G401 (cell line): Measurements from ENCODE around the gene DNAAF8. TPM values are rescaled to one million over a fixed set of nuclear protein-coding genes. Genes with fewer than 3 reads are reported as not detected.
A peak's percentile ranks its signal among the peaks of the same experiment; 100 is the strongest.

Experiments
- DNase-seq: peaks from one replicate; pipeline ENCODE4 v3.0.0-alpha.2; 2015; ENCODE audit warnings: low spot score
- in situ Hi-C: cut with HindIII; loops from 2 replicates; pipeline ENCODE4 v1.10.0; 2016; ENCODE audit warnings: low sequenced_read_pairs, mixed read lengths
- total RNA-seq: library from RNA; depleted of rRNA; stranded (reverse); fragments of >200 nt; shearing (Covaris generic); gene quantifications from 2 replicates; pipeline ENCODE4 v1.2.3, GENCODE V29; 2014

DNAAF8 gene
- total RNA-seq, 1 experiment from 2014 or later: not detected

DNA sequence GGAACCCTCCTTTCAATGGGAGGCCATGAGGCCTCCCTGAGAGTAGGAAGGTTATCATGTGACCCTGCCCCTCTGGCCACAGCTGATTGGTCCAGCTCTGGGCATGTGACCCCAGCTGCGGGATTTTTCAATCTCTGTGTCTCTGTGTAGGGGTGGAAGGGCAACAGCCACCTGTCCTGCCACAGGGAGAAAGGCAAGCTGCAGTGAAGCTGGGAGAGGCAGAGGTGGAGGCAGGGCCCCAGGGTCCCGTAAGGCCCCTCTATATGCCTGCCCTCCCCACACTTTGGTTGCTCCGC, 10.9 kb downstream of the DNAAF8 start:
- no peak for DNase-seq
- in situ Hi-C loops: no loop called here

DNA sequence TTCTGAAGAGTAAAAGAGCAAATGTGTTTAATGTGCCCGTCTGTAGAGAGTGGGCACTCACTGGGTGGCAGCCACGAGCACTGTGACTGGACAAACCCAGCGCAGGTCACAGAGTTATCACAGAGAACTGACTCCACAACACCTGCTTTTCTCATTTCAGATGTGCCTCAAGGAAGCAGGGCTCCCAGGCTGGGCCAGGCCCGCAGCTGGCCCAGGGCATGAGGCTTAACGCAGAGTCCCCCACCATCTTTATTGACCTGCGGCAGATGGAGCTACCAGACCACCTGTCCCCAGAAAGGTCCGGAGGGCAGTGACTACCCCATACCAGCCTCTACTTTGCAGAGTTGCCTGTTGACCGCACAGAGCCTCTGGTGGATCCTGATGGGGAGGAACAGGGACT, 11.9 kb downstream of the DNAAF8 start:
- in situ Hi-C loops: no loop called here
- DNase-seq: no peak

DNA sequence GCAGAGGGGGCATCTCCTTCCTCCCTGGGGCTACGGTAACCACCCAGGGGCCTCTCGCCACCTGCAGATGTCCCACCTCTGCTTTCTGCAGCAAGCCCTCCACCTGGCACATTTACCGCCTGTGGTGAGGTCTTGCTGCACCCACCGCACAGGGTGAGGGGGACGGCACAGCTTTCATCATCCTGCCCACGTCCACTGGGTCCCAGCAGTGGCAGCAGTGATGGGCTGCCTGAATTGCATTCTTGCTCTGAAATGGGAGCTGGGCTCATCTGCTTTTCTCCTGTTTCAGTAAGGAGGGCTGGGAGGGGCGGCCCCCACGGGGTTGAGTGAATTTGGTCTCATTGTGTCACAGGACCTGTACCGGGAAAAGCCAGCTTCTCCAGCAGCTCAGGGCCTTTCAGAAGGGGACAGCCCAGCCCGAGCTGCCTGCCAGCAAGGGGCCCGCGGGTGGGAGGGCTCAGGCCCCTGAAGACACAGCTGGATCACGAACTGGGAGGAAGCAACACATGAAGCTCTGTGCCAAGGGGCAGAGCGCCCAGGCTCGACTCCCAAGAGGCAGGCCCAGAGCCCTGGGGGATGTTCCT, 12.7 kb downstream of the DNAAF8 start:
- DNase-seq: no peak
- in situ Hi-C loops: no loop called here

DNA sequence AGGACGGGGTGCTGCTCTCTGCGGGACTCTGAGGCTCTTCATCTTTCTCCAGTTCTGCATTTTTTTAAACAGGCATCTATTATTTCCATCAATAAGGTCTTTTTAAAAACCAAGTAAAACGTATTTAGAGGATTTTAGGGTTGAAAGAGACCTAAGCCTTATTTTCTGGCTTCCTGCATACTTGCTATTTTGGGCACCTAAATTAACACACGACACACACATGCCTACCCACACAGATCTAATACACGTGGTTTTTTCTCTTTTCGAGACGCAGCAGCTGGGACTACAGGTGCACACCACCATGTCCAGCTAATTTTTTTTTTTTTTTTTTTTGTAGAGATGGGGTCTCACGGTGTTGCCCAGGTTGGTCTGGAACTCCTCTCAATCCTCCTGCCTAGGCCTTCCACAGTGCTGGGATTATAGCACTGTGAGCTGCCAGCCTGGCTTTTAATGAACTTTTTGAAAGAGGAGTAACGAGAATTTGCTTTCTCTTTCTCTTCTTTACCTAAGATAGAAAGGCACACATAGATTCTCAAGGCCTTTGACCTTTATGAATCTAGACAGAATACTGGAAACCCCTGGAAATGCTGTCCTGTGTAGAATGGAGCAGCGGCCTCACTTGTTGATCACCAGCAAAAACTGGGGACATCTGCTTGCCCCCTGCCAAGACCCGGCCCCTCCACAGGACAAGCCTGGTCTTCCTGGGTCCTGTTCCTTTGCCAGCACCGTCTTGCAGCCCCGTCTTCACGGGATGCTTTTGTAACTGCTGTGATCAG, 13.8 kb downstream of the DNAAF8 start:
- no peak for DNase-seq
- in situ Hi-C loops: no loop called here

DNA sequence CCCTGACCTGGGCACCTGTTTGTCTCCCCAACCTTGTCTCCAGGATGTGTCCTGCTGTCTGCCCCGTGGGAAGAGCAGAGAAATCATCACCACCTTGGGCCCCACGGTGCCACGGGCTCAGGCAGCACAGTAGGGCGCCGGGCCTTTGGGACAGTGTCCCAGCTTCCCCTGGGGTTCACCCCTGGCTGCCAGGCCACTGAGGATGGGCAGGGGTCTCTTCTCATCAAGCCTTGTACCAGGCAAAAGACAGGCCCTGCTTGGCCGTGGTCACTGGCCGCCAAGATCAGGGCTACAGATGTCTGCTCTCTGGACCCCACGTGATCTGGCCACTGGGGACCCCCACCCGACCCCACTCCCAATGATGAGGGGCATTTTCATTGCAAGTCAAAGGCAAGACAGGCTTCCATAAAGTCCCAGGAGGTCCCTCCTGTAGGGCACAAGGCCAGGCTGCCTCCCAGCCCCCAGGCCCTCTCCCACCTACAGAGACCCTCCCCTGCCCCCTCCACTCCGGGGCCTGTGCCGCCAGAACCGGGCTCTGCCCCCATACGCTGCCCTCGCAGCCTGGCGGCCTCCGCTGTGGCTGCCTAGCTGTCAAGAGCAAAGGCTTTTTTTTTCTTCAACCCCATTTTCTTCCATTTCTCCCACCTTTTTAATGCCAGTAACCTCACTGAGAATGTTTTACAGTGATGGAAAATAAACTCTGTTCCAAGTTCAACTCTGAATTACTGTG, 14.5 kb downstream of the DNAAF8 start:
- in situ Hi-C loops: no loop called here
- no peak for DNase-seq

DNA sequence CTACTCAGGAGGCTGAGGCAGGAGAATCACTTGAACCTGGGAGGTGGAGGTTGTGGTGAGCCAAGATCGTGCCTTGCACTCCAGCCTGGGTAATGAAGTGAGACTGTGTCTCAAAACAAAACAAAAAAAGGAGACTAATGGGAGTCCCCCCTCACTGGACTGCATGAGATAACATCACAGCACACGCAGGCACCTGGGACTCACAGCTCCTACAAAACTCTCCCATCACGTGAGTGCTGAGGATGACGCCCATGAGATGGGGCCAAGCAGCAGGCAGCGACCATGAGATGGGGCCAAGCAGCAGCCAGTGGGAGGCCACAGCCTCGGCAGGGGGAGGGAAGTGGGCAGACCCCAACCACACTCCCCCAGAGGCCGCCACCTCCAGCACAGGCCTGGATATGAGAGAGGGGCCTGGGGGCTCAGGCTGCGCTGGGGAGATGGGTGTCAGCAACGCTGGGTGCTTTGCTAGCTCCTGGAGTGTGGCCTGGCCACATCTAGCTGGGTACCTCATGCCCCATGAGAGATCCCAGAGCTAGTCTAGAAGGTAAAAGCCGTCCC, 15.4 kb downstream of the DNAAF8 start:
- in situ Hi-C loops: no loop called here
- no peak for DNase-seq

DNA sequence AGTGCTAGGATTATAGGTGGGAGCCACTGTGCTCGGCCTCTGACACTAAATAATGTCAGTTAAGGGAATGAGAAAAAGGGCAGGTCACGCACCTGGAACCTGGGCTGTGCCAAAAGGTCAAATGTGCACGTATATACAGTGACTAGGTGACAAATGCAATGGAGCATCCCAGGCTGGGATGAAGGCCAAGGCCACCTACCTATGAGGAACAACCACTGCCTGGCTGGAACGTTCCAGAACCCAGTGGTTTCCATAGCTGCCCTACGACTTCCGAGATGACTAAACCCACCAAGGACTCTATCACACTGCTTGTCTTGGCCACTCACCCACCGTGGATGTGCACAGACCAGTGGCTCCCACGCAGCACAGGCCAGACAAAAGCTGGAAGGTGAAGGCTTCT, 16.6 kb downstream of the DNAAF8 start:
- in situ Hi-C loops: no loop called here
- DNase-seq: no peak

DNA sequence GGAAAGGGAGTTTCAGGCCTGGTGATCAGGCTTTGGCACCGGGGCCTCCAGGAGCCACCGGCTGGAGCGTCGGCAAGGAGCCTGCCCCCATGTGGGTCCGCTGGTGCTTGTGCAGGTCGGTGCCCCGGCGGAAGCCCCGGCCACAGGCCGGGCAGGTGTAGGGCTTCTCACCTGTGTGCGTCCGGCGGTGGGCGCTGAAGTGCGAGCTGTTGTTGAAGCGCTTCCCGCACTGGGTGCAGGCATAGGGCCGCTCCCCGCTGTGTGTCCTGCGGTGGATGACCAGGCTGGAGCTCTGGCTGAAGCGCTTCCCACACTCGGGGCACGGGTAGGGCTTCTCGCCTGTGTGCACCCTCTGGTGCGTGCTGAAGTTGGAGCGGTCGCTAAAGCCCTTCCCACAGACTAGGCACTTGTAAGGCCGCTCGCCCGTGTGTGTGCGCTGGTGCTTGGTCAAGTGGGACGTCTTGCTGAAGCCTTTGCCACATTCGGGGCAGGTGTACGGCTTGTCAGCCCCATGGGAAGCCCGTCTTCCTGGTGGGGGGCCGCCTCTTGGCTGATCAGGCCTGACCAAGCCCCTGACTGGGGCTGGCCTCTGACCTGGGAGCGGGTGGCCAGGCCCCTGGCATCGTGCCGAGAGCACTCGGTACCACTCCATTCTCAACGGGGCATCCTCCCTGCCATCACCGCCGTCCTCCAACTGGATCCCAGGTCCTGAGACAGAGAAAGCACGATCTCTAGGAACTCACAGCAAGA, 18.2 kb downstream of the DNAAF8 start:
- in situ Hi-C loops: no loop called here
- DNase-seq: no peak

DNA sequence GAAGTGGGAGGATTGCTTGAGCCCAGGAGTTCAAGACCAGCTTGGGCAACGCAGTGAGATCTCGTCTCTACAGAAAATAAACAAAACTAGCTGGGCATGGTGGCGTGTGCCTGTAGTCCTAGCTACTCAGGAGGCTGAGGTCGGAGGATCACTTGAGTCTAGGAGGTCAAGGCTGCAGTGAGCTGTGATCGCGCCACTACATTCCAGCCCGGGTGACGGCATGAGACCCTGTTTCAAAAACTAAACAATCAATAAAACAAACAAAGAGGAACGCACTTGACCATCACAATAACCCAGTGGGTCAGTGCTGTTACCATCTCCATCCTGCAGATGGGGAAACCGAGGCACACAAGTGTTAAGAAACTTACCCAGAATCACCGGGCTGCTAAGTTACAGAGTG, 18.9 kb downstream of the DNAAF8 start:
- no peak for DNase-seq
- in situ Hi-C loops: no loop called here

DNA sequence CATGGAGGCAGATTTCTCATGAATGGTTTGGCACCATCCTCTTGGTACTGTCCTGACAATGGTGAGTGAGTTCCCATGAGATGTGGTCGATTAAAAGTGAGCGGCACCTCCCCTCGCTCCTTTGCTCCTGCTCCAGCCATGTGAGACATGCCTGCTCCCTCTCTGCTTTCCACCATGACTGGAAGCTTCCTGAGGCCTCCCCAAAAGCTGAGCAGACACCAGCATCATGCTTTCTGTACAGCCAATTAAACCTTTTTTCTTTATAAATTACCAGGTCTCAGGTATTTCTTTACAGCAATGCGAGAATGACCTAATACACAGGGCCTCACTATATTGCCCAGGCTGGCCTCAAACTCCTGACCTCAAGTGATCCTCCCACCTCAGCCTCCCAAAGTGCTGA, 20.5 kb downstream of the DNAAF8 start:
- in situ Hi-C loops: no loop called here
- no peak for DNase-seq

DNA sequence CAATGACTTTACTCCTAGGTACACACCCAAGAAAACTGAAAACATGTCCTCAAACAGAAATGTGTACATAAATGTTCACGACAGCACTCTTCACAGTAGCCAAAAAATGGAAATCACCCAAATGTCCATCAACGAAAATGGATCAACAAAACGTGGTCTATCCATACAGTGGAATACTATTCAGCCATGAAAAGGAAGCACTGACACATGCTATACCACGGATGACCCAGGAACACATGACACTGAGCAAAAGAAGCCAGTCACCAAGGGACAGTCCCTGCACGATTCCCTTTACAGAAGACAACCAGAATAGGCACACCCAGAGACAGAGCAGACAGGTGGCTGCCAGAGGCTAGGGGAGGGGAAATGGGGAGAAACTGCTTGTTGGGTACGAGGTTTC, 21.4 kb downstream of the DNAAF8 start:
- in situ Hi-C loops: no loop called here
- DNase-seq: no peak

DNA sequence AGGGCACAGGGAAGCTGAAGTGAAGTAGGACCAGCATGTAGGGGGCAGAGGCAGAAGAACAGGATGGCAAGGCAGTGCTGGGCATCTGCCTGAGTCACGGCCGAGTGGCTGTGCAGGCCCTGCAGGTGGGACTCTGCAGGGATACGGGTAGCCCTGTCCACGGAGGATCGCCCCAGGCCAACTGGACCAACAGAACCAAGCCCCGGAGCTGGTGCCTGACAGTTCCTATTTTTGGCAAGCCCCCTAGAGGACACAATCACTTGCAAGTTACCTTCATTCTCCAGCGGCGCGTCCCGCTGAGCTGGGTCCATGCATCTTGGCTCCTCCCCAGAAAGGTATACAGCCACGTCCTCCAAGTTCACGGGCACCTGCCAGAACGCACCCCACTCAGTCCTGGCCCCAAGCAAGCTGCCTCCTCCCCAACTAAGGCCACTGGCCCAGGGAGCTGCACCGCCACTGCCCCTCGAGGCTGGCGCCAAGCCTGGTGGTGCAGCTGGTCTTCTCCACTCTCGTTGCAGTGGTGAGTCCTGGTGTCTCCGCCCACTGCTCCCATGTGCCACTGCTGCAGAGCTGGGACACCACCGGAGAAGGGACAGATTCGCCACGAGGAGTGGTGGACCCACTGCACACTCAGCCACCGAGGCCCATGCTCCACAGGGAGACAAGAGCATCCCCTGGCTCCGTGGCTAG, 26.0 kb downstream of the DNAAF8 start:
- in situ Hi-C loops: no loop called here
- DNase-seq: no peak

DNA sequence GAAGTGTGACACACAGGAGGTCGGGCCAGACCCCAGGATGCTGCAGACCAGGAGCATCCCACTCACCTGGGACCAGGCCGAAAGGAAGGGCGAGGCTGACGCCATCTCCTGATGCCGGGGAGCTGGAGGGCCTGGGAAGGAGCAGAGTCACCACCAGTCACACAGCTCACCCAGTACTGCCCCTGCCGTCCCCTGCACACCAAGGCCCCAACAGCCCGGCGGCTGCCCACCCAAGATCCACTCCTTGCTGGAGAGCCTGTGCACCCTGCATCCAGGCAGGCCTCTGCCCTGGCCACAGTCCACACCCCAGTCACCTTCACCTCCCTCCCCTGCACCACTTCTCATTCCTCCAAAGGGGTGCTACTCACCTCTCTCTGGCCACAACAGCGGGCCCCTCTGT, 27.9 kb downstream of the DNAAF8 start:
- DNase-seq: no peak
- in situ Hi-C loops: no loop called here

DNA sequence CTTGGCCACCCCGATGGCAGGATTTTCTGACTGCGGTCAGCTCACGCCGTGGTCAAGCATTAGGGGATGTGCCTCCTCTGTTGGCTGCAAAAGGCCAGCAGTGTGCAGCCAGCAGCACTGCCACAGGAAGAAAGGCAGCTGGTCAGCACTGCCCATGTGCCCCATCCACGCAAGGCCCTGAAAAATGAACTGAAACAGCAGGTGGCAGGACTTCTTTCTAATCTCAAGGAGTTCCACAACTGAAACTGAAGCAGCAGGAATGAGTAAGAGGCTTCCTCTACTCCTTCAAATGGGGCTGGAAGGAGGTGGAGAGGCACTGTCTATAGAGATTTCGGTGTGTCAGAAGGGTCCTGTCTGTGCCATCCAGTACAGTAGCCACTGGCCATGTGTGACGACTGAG, 29.5 kb downstream of the DNAAF8 start:
- in situ Hi-C loops: no loop called here
- DNase-seq: no peak

DNA sequence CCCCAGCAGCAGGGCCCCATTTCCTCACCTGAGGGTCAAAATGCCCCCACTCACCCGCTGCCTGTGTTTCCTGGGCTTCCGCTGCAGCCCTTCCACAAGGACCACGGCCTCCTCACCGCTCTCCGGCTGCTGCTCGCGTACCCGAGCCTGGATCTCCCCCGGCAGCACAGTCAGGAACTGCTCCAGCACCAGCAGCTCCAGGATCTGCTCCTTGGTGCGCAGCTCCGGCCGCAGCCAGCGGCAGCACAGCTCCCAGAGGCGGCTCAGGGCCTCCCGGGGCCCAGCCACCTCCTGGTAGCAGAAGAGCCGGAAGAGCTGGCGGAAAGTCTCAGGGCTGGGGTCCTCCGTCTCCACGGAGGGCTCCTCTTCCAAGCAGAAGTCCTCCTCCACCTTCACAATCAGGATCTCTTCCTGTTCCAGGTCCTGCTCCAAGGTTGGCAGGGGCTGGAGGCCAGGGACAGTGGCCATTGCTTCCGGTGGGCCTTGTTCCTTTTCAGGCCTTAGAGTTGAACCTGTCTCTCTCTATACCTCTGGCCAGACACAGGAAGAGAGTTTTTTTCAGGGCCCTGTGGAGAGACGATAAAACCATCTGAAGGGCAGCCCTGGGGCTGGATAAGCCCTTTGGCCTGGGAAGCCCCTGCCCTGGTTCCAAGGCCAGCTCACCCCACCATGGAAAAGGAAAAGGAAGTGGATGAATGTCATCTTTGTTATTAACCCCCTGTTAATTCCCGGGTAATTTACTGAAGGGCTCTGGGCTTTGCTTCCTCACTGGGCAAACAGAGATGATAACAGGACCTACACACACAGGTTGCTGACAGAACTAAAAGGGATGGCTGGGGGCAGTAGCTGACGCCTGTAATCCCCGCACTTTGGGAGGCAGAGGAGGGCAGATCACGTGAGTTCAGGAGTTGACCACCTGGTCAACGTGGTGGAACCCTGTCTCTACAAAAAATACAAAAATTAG, 31.5 kb downstream of the DNAAF8 start:
- in situ Hi-C loops: no loop called here

DNA sequence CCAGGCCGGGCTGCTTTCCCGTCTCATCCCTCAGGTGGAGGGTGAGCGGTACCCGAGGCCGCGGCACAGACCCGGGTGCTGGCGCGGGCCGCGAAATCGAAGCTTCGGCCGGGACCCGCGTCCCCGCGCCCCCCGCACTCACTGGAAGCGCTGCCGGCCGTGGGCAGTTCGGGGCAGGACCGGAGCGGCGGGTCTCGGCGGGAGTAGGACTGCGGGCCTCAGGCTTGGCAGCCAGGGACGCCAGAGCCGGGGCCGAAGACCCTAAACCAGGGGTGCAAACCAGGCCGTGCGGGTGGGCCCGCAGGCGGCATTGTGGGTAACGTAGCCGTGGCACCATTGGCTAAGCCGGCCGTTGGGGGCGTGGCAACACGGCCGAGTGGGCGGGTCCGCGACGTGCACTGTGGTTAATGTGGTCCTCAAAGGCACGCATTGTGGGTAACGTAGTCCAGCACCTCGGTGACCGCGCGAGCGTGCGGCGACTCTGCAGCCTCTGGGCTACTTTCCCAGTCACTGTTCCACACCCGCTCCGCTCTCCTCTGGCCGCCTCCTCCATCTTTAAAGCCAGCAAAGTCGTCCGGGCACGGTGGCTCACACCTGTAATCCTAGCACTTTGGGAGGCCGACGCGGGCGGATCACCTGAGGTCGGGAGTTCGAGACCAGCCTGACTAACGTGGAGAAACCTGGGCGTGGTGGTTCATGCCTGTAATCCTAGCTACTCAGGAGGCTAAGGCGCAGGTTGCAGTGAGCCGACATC, 32.7 kb downstream of the DNAAF8 start, which contains the start of gene ZNF500:
Gene ZNF500 (minus strand): TSS at position 288 of the 754 bp plus-strand sequence. CDS start 1,184 bp downstream, outside the sequence.
- in situ Hi-C loops: no loop called here
- peak; percentile 97 for DNase-seq

More for the DNA sequence above, 31.5 kb downstream of the DNAAF8 start:
- no peak for DNase-seq

DNA sequence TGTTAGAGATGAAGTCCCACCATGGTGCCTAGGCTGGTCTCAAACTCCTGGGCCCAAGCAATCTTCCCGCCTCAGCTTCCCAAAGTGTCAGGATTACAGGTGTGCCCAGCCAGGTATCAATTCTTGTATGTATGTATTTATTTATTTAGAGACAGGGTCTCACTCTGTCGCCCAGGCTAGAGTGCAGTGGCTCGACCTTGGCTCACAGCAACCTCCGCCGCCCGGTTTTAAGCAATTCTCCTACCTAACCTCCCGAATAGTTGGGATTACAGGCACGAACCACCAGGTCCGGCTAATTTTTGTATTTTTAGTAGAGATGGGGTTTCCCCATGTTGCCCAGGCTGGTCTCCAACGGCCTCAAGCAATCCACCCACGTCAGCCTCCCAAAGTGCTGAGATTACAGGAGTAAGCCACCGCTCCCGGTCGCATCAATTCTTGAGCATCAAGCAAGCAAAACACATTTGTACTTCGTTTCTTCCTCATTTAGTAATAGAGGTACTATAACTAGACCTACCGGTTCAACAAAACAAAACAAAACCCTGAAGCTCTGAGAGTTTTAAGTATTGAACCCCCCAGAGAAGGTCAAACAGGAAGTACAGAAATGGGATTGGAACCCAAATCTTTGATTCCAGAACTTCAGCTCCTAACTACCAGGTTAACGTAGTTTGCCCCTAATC, 33.7 kb downstream of the DNAAF8 start:
- in situ Hi-C loops: no loop called here
- DNase-seq: peak; percentile 7
